Activated naive CD8-positive, alpha-beta T cell (primary cell): ENCODE results near the gene MAPK9.

Experiments
- H3K27ac Mint-ChIP-seq: one replicate; pipeline ENCODE4 v1.8.0; 2021; ENCODE audit warnings: mixed read lengths
- H3K27me3 Mint-ChIP-seq: one replicate; pipeline ENCODE4 v1.8.0; 2021; ENCODE audit warnings: mixed read lengths
- H3K36me3 Mint-ChIP-seq: one replicate; pipeline ENCODE4 v1.8.0; 2021; ENCODE audit warnings: mixed read lengths
- H3K4me1 Mint-ChIP-seq: one replicate; pipeline ENCODE4 v1.8.0; 2021; ENCODE audit warnings: low read depth, mixed read lengths
- H3K4me3 Mint-ChIP-seq: one replicate; pipeline ENCODE4 v1.8.0; 2021; ENCODE audit warnings: mild to moderate bottlenecking, mixed read lengths
- H3K9me3 Mint-ChIP-seq: one replicate; pipeline ENCODE4 v1.8.0; 2021; ENCODE audit warnings: low read depth, mixed read lengths

MAPK9 gene

DNA sequence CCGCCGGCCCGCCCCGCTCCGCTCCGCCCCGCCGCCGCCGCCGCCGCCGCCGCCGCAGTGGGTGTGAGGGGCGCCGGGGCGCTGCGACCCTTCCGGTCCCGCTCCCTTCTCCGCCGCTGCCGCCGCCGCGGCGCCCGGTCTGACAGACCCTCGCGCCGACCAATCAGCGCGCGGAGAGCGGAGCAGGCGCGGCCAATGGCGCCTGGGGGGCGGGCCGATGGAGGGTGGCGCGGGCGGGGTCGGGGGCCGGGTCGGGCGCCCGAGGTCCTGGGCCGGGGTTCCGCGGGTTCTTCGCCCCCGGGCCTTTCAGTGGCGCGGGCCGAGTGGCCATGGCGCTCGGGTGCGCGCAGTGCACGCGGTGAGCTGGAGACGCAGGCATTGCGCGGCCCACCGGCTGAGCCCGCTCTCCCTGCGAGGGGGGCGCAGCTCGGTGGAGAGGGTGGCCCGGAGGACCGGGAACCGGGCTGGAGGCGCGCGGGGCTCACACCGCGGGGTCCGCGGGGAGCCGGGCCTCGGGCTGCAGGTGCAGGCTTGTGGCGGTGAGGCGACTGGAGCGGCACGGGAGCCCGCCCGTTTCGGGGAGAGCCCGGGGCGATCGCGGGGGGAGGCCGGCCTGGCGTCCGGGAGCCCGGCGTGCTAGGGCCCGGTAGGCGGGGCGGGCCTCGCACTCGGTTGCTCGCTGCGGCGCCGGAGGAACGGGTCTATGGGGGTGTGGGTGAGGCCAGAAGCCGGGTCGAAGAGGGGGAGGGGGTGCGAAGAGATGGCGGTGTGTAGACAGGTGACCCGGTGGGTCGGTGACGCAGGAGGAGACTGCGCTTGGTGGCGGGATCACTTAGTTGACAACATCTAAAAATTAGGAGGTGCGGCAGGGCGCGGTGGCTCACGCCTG lies at the start of gene MAPK9:
Gene MAPK9, minus strand, starts transcription at position 141 of the 889 bp plus-strand sequence. CDS start 11,522 bp downstream, outside the sequence.
- peaks cover 49% of the 10 kb centered on the region for H3K4me1 Mint-ChIP-seq
- H3K27me3 Mint-ChIP-seq = no peaks in the 10 kb centered on the region
- no peaks in the 10 kb centered on the region for H3K36me3 Mint-ChIP-seq
- no peaks in the 10 kb centered on the region for H3K9me3 Mint-ChIP-seq
- peak within 1 kb of the TSS; percentile 94 for H3K4me3 Mint-ChIP-seq
- peak within 1 kb of the TSS; percentile 91 for H3K27ac Mint-ChIP-seq

DNA sequence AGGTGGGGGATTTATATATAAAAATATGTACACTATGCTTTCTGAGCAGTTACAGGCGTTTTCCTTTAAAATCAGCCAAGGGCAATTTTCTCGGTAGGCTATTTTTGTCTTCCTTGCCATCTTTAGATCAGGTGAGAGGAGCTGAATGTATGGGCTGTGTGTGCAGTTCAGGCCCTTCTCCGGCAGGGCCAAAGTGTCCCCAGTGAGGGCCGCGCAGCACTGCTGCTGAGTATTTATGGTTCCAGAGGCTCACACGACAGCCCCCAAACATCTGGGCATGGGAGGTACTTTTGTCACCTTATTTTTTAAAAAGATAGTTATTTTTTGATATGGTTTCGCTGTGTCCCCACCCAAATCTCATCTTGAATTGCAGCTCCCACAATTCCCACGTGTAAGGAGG lies 49.7 kb upstream of the MAPK9 start:
- Mint-ChIP-seq H3K4me1 (no peaks in the 10 kb centered on the region), H3K27ac (no peak overlapping the region), H3K9me3 (no peaks in the 10 kb centered on the region), H3K36me3 (no peaks in the 10 kb centered on the region), H3K27me3 (peaks cover 7% of the 10 kb centered on the region), H3K4me3 (no peak overlapping the region)

DNA sequence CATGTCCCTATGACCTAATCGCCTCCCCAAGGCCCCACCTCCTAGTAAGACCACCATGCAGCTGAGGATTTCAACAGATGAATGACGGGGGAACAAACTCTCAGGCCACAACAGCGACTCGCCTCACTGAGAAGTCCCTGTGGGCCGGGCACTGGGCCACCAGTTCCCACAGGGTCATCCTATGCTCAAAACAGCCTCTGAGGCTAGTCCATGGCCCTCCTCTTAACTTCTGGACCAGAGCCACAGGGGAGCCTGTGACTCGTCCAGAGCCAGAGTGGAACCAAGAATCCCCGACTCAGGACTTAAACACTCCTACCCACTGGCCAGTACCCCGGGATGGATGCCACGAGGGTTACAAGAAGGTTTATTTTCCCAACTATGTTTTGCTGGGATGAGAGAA lies 49.0 kb upstream of the MAPK9 start:
- Mint-ChIP-seq H3K4me1 (no peaks in the 10 kb centered on the region), H3K9me3 (no peaks in the 10 kb centered on the region), H3K4me3 (no peak overlapping the region), H3K27me3 (peaks cover 7% of the 10 kb centered on the region), H3K27ac (no peak overlapping the region), H3K36me3 (no peaks in the 10 kb centered on the region)

DNA sequence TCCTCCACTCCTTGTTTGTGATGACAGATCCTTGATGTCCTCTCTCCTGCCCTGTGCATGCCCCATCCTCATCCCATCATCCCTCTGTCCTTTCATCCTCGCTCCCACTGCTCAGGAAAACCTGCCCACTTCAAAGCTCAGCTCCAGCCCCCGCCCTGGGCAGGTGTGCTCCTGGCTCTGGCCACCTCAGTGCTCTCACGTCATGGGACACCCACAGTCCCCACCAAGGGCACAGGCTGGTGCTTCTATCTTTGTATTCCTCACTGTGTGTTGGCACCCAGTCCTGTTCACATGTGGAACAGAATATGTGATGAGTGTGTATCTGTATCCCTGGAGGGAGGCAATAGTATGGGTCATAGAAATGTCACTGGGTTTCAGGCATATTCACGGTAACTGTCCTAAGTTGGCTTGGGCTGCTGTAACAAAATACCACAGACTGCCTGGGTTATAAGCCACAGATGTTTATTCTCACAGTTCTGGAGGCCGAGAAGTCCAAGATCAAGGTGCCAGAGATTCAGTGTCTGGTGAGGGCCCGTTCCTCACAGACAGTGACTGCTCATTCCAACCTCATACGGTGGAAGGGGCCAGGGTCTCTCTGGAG lies 47.8 kb upstream of the MAPK9 start:
- Mint-ChIP-seq H3K9me3 (no peaks in the 10 kb centered on the region), H3K27me3 (peaks cover 6% of the 10 kb centered on the region), H3K36me3 (no peaks in the 10 kb centered on the region), H3K4me3 (no peak overlapping the region), H3K4me1 (no peaks in the 10 kb centered on the region), H3K27ac (no peak overlapping the region)

DNA sequence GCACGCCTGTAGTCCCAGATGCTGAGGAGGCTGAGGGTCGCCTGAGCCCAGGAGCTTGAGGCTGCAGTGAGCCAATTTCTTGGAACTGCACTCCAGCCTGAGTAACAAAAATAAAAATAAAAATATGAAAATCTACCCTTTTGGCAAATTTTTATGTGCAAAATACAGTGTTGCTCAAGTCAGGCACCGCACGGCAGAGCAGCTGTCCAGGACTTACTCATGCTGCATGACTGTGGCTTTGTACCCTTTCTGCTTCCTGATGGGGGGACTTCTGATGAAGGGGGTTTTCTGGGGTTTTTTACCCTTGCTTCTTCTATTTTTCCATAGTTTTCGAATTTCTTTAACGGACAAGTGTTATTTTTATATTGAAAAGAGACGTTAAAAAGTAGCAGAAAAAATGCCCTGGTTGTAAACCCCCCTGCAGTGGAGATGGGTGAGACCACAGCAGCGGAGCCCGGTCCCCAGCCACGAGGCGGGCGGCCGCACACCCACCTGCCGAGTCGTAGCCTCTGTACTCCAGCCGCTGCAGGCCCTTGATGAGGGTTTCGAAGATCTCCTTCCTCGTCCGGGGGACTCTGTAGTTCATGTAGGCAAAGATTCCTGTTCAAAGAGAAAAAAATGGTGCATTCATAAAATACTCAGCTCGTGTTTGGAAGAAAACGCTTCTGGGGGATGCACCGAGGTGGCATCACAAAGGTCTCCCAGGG lies 46.3 kb upstream of the MAPK9 start:
- Mint-ChIP-seq H3K9me3 (no peaks in the 10 kb centered on the region), H3K36me3 (no peaks in the 10 kb centered on the region), H3K27ac (no peak overlapping the region), H3K4me3 (no peak overlapping the region), H3K27me3 (peaks cover 7% of the 10 kb centered on the region), H3K4me1 (no peaks in the 10 kb centered on the region)

DNA sequence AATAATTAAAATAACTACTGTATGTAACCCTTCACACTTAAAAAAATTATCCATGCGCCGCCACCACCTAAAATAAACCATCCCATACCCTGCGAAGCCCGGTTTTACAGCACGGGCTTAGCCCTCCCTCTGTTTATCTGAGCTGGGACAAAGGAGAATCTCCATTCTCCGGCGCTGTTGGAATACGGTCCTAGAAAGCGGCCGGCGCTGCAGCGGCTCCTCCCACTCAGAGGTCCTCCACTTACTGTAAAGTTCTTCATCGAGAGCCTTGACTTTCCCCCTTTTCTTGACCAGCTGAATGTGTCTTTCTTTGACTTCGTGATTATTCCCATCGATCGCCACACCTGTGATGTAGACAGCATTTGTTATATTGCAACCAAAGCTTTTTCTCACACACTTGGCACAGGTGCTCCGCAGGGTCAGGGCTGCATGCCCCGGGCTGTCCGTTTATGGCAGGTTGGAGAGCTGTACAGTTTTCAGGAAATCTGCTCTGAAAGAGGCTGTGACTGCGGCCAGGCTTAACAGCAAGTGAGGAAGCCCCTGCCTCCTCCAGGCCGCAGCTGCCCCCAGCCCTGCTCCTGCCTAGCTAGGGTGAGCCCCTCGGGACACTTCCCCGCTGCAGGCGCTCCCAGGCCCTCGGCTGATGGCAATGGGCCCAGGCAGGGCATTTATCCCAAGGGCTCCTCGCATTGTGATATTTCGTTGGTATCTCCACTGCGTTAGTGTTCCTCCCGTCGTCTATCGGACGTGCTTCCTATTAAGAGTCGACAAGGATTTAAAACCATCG lies 44.5 kb upstream of the MAPK9 start:
- Mint-ChIP-seq H3K4me3 (no peak overlapping the region), H3K27me3 (peaks cover 4% of the 10 kb centered on the region), H3K36me3 (no peaks in the 10 kb centered on the region), H3K27ac (no peak overlapping the region), H3K4me1 (no peaks in the 10 kb centered on the region), H3K9me3 (no peaks in the 10 kb centered on the region)

DNA sequence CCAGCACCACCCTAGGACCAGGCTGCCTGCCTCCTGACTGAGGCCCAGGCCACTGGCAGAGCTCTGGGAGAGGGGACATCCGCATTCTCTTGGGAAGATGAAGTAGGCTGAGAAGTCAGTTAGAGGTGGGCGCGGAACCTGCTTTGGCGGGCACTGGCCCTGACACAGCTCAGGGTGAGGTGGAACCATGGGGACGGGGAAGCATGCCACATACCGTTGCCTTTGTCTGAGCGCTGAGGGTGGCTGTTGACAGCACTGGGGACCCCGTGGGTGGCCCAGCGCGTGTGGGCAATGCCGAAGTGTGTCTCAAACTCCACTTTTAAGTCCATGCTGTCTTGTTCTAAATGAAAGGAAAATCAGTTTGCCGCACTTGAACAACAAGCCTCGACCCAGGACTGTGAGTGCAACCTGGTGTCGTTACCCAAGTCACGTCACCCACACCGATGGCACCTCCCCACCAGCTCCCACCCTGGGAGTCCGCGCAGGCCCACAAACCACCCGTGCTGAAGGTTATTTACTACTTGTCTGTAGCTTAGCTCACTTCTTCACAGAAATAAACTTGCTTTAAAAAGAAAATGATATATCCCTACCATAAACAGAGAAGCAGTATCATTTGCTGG lies 43.8 kb upstream of the MAPK9 start:
- no peaks in the 10 kb centered on the region for H3K36me3 Mint-ChIP-seq
- H3K4me3 Mint-ChIP-seq = no peak overlapping the region
- H3K27ac Mint-ChIP-seq = no peak overlapping the region
- H3K9me3 Mint-ChIP-seq = no peaks in the 10 kb centered on the region
- H3K27me3 Mint-ChIP-seq = peaks cover 4% of the 10 kb centered on the region
- H3K4me1 Mint-ChIP-seq = no peaks in the 10 kb centered on the region

DNA sequence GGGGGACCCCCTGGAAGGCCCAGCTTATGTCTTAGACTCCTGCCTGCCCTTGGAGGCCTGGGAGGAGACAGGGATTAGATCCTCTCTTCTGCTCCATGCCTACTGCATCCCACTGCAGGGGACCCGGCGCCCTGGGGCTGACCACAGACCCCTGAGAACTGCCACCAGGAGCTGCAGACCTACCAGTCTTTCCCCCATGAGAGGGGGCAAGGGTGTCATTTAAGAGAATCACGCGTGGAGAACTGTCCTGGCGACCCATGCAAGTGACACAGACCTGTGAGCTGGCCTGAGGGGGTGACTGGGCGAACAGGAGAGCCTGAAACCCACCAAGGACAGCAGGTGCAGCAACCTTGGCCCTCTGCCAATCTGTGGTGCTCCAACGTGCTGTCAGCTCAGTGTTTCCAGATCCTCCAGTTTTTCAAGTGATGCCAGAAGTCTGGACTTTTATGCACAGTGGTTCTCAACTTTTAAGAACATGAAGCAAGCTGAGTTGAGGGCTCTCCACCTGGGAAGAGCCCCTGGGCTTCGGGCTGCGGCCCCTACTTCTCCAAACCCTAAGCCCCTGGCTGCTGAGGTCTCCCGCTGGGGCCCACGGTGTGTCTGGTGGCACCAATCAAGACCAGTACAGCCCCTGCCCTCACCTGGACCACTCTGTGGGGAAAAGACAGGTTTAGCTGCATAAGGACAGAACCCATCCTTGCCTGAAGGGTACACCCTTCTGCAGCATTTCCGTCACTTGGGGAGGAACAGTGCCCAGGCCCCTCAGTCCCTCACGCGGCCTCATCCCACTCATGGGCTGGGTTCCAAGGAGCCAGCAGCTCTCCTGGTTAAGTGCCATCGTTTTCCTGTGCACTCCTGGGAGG lies 43.1 kb upstream of the MAPK9 start:
- Mint-ChIP-seq H3K36me3 (no peaks in the 10 kb centered on the region), H3K4me1 (no peaks in the 10 kb centered on the region), H3K27me3 (peaks cover 4% of the 10 kb centered on the region), H3K27ac (no peak overlapping the region), H3K4me3 (no peak overlapping the region), H3K9me3 (no peaks in the 10 kb centered on the region)

DNA sequence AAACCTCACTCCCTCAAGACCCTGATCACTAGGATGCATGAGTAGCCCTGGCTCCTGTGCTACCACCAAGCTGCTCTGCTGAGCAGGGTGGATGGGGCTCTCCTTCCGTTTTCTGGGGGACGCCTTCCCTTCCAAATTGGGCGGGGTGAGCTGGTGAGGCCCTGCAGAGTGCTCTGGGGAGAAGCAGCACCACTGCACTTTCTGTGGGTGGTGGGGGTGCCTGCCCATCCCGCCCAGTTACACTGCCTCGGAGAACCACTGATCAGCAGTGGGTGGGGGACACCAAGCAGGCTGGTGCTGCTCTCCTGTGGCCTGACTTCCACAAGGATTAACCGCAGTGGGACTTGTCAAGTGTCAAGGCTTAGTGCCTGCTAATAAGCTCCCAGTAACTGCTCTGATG lies 42.3 kb upstream of the MAPK9 start:
- Mint-ChIP-seq H3K4me3 (no peak overlapping the region), H3K27me3 (peaks cover 3% of the 10 kb centered on the region), H3K9me3 (no peaks in the 10 kb centered on the region), H3K4me1 (no peaks in the 10 kb centered on the region), H3K27ac (no peak overlapping the region), H3K36me3 (no peaks in the 10 kb centered on the region)

DNA sequence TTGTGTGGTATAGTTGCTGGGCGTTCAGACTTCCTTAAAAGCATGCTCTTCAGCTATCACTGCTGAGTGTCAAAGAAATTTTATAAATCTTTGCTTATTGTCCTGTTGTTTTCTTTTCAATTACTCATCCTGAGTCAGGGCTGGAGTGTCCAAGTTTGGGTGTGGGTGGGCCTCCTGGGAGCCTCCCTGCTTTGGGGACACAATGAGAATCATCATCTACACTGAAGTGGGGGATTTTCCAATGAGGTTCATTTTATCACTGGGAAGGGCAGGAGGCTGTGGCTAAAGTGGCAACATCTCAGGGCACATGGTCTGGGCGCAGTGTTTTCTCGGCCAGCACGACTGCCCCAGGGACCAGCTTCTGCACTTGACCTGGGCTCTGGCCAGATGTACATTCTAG lies 41.8 kb upstream of the MAPK9 start:
- Mint-ChIP-seq H3K27ac (no peak overlapping the region), H3K4me1 (no peaks in the 10 kb centered on the region), H3K27me3 (peaks cover 3% of the 10 kb centered on the region), H3K36me3 (no peaks in the 10 kb centered on the region), H3K9me3 (no peaks in the 10 kb centered on the region), H3K4me3 (no peak overlapping the region)

DNA sequence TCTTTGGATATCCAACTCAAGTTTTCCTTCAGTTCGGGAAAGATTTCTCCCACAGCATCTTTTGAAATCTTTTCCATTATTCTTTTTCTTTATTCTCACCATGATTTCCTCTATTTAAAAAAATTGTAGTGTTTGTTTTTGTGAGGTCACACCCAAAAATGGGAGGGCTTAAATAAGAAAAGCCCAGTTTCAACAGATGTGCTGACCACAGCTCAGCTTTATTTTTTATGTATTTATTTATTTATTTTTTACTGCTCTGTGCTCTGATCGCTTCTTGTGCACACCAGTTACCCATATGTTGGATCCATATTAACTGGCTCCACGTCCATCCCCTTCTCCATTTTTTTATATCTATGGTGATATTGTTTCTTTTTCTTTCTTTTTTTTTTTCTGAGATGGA lies 41.0 kb upstream of the MAPK9 start:
- Mint-ChIP-seq H3K27me3 (peaks cover 3% of the 10 kb centered on the region), H3K36me3 (no peaks in the 10 kb centered on the region), H3K4me3 (no peak overlapping the region), H3K4me1 (no peaks in the 10 kb centered on the region), H3K9me3 (no peaks in the 10 kb centered on the region), H3K27ac (no peak overlapping the region)

DNA sequence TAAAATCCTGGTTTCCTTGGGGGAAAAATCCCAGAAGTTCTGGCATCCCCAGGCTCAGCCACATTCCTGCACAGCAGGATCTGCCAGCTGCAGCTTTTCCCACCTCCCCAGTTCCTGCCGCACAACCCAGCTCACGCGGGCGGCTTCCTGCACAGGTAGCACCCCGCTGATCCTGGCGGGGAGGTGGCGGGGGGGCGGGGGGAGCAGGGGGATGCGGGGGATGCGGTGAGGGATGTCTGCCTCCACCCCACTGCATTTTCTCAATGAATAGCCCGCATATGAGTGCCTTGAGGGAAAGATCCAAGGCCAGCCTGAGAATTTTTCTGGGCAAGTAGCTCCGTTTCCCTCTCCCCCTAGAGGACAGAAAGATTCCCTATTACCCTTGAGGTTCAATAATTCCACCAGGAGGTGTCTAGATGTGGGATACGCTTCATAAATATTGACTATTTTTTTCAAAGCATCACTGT lies 40.2 kb upstream of the MAPK9 start:
- Mint-ChIP-seq H3K27ac (no peak overlapping the region), H3K4me1 (no peaks in the 10 kb centered on the region), H3K27me3 (peaks cover 3% of the 10 kb centered on the region), H3K36me3 (no peaks in the 10 kb centered on the region), H3K9me3 (no peaks in the 10 kb centered on the region), H3K4me3 (no peak overlapping the region)

DNA sequence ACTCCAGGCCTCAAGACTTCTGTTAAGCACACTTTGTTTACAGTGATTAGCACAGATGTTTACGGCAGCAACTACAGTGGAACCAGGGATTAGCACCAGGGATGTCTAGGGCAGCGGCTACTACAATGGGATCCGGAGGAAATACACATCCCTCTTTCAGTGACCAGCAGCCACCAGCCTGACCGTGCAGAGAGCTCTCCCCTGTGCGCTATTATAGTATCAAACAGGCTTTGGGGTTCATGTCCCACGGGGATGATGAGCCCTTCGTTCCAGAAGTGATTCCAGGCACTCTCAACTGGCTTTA lies 39.7 kb upstream of the MAPK9 start:
- no peaks in the 10 kb centered on the region for H3K9me3 Mint-ChIP-seq
- no peaks in the 10 kb centered on the region for H3K36me3 Mint-ChIP-seq
- H3K4me1 Mint-ChIP-seq = no peaks in the 10 kb centered on the region
- no peak overlapping the region for H3K4me3 Mint-ChIP-seq
- no peak overlapping the region for H3K27ac Mint-ChIP-seq
- H3K27me3 Mint-ChIP-seq = peaks cover 3% of the 10 kb centered on the region
